Epithelial cell of proximal tubule (primary cell): Measurements from ENCODE around the gene IQSEC1. TPM values are rescaled to one million over a fixed set of nuclear protein-coding genes. Genes with fewer than 3 reads are reported as not detected.

Experiments used
- DNase-seq: peaks from one replicate; pipeline ENCODE4 v3.0.0-alpha.2; 2011; ENCODE audit warnings: low read depth
- H3K4me3 ChIP-seq: 2 replicates; pipeline ENCODE4 v1.5.1; 2011; ENCODE audit warnings: low read depth, mild to moderate bottlenecking, low read length
- total RNA-seq: library from RNA; depleted of rRNA; stranded (reverse); fragments of >200 nt; gene quantifications from 2 replicates; pipeline ENCODE4 v1.2.3, GENCODE V29; 2015
- TF ChIP-seq, protein P1 (sequence below): conservative IDR thresholded peaks from 2 replicates; pipeline ENCODE4 v1.5.1; 2012; ENCODE audit warnings: low read depth, mild to moderate bottlenecking, low read length

Gene IQSEC1
- total RNA-seq, 1 donor from 2014 or later: 8.8 TPM

- TF ChIP-seq, protein P1, sequence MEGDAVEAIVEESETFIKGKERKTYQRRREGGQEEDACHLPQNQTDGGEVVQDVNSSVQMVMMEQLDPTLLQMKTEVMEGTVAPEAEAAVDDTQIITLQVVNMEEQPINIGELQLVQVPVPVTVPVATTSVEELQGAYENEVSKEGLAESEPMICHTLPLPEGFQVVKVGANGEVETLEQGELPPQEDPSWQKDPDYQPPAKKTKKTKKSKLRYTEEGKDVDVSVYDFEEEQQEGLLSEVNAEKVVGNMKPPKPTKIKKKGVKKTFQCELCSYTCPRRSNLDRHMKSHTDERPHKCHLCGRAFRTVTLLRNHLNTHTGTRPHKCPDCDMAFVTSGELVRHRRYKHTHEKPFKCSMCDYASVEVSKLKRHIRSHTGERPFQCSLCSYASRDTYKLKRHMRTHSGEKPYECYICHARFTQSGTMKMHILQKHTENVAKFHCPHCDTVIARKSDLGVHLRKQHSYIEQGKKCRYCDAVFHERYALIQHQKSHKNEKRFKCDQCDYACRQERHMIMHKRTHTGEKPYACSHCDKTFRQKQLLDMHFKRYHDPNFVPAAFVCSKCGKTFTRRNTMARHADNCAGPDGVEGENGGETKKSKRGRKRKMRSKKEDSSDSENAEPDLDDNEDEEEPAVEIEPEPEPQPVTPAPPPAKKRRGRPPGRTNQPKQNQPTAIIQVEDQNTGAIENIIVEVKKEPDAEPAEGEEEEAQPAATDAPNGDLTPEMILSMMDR: no peak
- no peak for DNase-seq
- H3K4me3 ChIP-seq: no peak overlapping the region
Observed at GRCh38 chr3:12948371-12948770, 124.9 kb downstream of the IQSEC1 start.

DNA sequence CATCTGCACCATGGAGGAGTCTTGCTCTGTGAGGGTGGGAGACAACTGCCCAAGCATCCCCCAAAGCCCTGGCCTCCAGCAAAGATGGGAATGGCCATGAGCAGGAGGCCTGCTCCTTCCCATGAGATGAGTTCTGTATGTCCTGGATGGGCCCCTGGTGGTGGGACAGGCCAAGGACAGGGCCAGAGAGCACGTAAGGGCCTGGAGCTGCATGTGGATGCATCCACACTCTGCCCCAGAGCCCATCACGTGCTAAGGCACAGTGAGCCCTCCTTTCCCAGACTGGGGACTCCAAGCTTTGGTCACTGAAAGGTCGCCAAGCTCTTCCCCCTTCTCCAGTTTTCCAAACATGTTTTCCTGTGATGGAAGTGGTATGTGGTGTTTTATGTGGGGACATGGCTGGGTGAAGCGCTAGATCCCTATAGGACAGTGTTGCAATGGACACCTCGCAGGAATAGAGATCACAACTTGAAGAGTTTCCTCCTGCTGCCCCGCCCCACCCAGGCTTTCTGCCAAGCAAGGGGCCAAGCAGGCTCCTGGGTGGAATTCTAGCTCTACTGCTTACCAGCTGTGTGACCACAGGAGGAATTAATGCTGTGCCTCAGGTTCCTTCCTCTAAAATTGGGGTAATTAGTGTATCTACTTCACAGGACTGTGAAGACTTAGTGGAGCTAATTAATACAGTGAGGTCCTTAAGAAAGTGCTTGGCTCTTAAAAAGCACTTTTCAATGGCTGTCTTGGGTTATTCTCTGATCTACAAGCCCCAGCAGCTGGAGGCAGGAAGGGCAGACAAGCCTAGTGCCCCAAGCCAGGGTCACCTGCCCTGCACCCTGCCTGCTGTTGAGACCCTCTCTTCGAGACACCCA is 125.5 kb downstream of the IQSEC1 start:
- TF ChIP-seq, protein P1: peak; percentile 17
- H3K4me3 ChIP-seq: no peak overlapping the region
- DNase-seq: no peak

- no peak overlapping the region for H3K4me3 ChIP-seq
- no peak for DNase-seq
- TF ChIP-seq, protein P1: no peak
Observed at GRCh38 chr3:12946649-12947316, 126.4 kb downstream of the IQSEC1 start.

DNA sequence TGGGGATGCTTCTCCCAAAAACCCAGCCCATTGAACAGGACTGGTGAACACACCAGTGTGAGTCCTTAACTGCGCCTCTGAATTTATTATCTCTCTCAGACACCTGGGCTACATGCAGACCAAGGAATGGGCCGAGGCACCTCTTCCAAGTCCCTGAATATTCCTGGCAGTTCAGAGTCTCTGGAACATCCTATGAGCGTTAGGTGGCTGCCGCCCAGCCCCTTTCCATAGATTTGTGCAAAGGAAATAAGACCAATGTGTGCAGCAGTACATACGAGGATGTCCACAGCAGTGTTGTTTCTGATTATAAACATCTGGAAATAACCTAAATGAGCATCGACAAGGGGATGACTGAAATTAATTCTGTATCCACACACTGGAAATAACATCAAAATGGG is 127.0 kb downstream of the IQSEC1 start:
- no peak for DNase-seq
- no peak overlapping the region for H3K4me3 ChIP-seq
- TF ChIP-seq, protein P1: no peak

DNA sequence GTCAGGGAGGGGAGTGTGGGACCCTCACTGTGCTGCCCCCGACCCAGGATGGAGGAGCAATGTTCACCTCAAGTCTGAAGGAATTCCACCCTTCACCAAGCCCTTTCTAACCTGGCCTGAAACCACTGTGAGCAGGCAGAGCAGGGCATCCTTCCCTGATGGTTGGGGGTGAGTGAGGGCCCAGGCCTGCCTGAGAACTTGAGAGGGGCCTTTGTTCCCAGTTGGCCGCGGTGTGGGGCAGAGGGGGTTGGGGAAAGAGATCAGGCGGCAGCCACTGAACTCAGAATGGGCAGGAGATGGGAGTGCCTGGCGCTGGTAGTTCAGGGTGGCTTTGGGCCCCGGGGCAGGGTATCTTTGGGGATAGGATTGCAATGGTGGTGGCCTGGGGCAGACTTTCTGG is 128.4 kb downstream of the IQSEC1 start:
- TF ChIP-seq, protein P1: no peak
- DNase-seq: no peak
- no peak overlapping the region for H3K4me3 ChIP-seq

DNA sequence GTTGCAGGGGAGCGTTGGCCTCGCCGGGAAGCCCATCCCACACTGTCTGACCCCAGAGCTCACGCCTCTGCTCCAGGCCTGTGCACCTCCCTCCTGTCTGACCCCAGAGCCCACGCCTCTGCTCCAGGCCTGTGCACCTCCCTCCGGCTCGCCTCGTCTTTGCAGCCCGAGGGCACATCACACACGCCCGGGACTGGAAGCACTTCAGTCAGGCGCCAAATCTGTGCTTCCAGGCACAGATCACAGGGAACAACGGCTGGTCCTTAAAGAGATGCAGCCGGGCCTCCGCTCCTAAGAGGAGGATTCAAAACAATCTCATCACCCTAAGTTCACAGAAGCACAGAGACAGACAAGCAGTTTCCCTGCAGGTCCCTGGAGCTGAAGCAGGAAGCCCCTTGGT is 128.8 kb downstream of the IQSEC1 start:
- TF ChIP-seq, protein P1: no peak
- no peak overlapping the region for H3K4me3 ChIP-seq
- no peak for DNase-seq
